Epithelial cell of proximal tubule (primary cell): ENCODE data around the gene CHSY1. TPM values are rescaled to one million over a fixed set of nuclear protein-coding genes. Genes with fewer than 3 reads are reported as not detected.

Experiments used
- DNase-seq: peaks from one replicate; pipeline ENCODE4 v3.0.0-alpha.2; 2011; ENCODE audit warnings: low read depth
- H3K4me3 ChIP-seq: 2 replicates; pipeline ENCODE4 v1.5.1; 2011; ENCODE audit warnings: low read depth, mild to moderate bottlenecking, low read length
- CTCF ChIP-seq: conservative IDR thresholded peaks from 2 replicates; pipeline ENCODE4 v1.5.1; 2012; ENCODE audit warnings: low read depth, mild to moderate bottlenecking, low read length
- total RNA-seq: library from RNA; depleted of rRNA; stranded (reverse); fragments of >200 nt; gene quantifications from 2 replicates; pipeline ENCODE4 v1.2.3, GENCODE V29; 2015

CHSY1 gene
- total RNA-seq, 1 donor from 2014 or later: 14.4 TPM

GRCh38 chr15:101203029-101203573 lies 48.7 kb downstream of the CHSY1 start:
- H3K4me3 ChIP-seq: no peak overlapping the region
- DNase-seq: no peak
- TF ChIP-seq CTCF: no peak

DNA sequence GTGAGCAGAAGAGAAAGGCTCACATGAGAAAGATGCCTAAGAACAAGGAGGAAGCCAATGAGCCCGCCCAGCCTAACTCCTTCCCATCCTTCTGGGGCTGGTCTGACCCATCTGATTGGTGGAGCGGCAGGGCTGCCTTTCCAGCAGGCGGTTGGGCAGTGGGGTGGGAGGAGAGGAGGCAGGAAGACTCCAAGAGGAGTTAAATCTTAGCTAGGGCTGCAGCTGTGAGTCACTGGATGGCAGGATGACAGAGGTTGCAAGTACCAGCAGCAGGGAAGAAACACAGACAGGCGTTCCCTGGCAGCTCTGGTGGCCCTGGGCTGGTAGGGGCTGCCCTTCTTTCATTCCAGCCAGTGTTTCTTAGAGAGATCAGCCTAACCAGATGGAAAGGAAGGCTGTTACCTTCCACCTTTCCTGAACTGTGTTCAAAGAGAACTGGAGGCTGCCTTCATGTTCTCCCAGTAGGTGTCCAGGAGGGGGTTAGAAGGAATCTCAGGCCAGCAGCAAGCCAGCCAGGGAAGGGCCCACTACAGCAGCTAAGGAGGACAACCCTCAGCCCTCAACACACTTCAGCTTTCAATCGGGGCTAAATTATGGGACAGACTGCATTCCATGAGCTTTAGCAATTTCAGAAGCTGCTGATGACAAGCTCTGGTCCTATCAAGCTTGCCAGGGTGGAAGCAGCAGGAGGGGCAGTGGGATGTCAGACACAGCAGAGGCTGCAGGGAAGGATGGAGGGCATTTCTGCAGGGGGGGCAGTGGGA lies 50.3 kb downstream of the CHSY1 start:
- peak; percentile 74 for DNase-seq
- no peak for TF ChIP-seq CTCF
- no peak overlapping the region for H3K4me3 ChIP-seq

DNA sequence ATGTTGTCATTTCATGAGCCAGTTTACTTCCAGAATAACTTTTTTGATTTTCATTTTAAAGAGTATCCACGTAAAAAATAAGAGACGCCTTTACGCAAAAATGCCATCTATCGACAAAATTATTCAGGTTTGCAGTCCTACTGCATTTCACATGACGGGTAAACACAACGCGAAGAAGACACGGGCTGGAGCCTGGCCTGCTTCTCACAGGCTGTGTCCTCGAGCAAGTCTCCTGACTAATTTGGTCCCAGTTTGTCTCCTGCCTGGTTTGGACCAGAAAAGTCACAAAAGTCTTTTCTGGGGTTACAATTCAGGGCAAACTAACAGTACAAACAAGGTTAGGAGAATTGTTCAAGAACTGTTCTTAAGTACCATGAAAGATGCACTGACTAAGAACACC lies 51.7 kb downstream of the CHSY1 start:
- no peak for TF ChIP-seq CTCF
- DNase-seq: no peak
- H3K4me3 ChIP-seq: no peak overlapping the region

DNA sequence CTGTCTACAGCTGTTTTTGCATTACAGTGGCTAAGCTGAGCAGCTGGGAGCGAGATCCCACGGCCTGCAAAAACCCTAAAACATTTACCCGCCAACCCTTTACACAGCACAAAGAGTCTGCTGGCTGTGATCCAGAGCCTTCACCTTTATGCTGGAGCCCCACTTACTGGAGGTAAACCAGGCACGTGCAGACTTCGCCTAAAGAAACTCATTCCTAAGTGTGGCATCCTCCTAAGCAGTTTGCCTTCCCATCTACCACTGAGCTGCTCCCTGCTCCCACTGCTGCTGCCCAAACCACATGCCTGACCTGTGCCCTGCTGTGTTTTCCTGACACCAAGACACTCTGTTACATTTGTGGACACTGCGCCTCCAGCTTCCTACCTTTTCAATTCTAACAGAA lies 53.0 kb downstream of the CHSY1 start:
- TF ChIP-seq CTCF: no peak
- no peak for DNase-seq

DNA sequence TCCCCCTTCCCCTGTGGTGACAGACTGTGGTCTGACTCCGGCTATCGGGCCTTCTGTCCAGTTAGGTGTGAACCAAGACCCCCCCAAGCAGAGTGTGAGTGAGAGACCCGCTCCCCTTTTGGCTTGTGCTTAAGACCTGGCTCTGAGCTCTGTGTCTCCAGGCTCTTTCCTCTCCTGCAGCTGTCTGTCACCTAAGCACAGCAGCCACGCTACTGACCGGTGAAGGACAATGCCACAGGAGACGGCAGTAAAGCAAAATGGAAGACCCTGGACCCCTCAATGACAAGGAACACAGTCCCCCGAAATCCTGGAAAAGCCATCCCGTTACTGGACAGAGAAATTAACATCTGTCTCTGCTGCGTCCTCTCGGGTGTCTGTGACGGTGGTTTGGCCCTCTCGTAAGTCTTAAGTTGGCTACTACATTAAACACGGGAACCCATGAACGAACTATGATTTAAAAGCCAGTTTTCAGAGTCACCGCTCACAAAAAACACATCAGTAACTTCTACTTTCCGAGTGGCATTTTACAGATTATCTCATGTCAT lies 53.7 kb downstream of the CHSY1 start:
- TF ChIP-seq CTCF: no peak
- DNase-seq: no peak
- H3K4me3 ChIP-seq: no peak overlapping the region

More for the DNA sequence above, 53.0 kb downstream of the CHSY1 start:
- H3K4me3 ChIP-seq: no peak overlapping the region

- no peak for DNase-seq
- H3K4me3 ChIP-seq: no peak overlapping the region
- TF ChIP-seq CTCF: no peak
These were observed 57.2 kb downstream of the CHSY1 start for GRCh38 chr15:101194546-101195125.
